Right lobe of liver (tissue), 6 donors: ENCODE data around the gene KCNK3. TPM values are rescaled to one million over a fixed set of nuclear protein-coding genes. Genes with fewer than 3 reads are reported as not detected.

Source experiments
- ATAC-seq, 4 donors: fragments of 200-7000 bp; cut with Tn5 transposase; one replicate each; pipeline ENCODE4 v1.9.1; 2020; ENCODE audit warnings: mild to moderate bottlenecking in 4 of 4, moderate library complexity in 4 of 4
- DNase-seq, 3 donors: peaks; one replicate each; pipeline ENCODE4 v3.0.0-alpha.2; 2020
- H3K27ac ChIP-seq, 3 donors: fragments of 200-600 bp; one replicate each; pipeline ENCODE4 v1.8.0; 2022
- H3K27me3 ChIP-seq, 2 donors: fragments of 200-600 bp; one replicate each; pipeline ENCODE4 v1.8.0; 2022
- H3K36me3 ChIP-seq, 4 donors: fragments of 200-600 bp; sonication (generic) in 1 of 4; one replicate each; pipeline versions ENCODE4 v1.5.1 to v1.8.0; 2017 to 2022; ENCODE audit warnings: control low read depth in 1 of 4
- H3K4me1 ChIP-seq, 4 donors: fragments of 200-600 bp; sonication (generic) in 1 of 4; one replicate each; pipeline versions ENCODE4 v1.5.1 to v1.8.0; 2017 to 2022; ENCODE audit warnings: control low read depth in 1 of 4
- H3K4me3 ChIP-seq, 3 donors: fragments of 200-600 bp; one replicate each; pipeline ENCODE4 v1.8.0; 2022
- H3K9me3 ChIP-seq, 4 donors: fragments of 200-600 bp; sonication (generic) in 1 of 4; one replicate each; pipeline versions ENCODE4 v1.5.1 to v1.8.0; 2017 to 2022; ENCODE audit warnings: control low read depth in 1 of 4
- POLR2A ChIP-seq: fragments of 450-650 bp; IDR thresholded peaks from one replicate; pipeline ENCODE4 v1.6.1; 2017; ENCODE audit warnings: antibody characterized with exemption, mild to moderate bottlenecking
- WGBS: methylation state at CpG from one replicate; pipeline ENCODE4 v1.1.6; 2018; ENCODE audit warnings: low coverage, low lambda C conversion rate; ENCODE audit not compliant: insufficient coverage; ENCODE audit errors: missing lambda C conversion rate; 5-methylcytosine and 5-hydroxymethylcytosine counted together
- intact Hi-C, 2 donors: fragments of 100-400 bp; cut with DNase I; formaldehyde crosslinking; loops; one replicate each; pipeline versions ENCODE4 v1.11.2 to v1.14.1; 2022
- total RNA-seq, 6 experiments: library from RNA; depleted of rRNA in 2 of 6; stranded (reverse); fragments of >200 nt in 2 of 6; fragmentation: NEBNext Ultra II Directional in 3 of 6; extraction: Animal tissue kit (Norgen Biotek cat#: 25700) in 3 of 6; gene quantifications; one replicate each; pipeline versions ENCODE4 v1.1.0 to v1.2.4, GENCODE V29; 2016 to 2023
- TF ChIP-seq, protein P1 (sequence below), 4 donors: fragments of 200-600 bp in 3 of 4; fragments of 450-650 bp in 1 of 4; IDR thresholded peaks; one replicate each; pipeline versions ENCODE4 v1.5.1 to v1.8.0; 2016 to 2022; ENCODE audit warnings: antibody characterized with exemption in 4 of 4, mild to moderate bottlenecking in 2 of 4
- donor health status: DM: no; HTN: yes; CAD: no.
- donor health status: DM: no; HTN: no; CAD: no.
- donor health status: DM: no; HTN: no; CAD: no.
- donor health status: DM: no; HTN: yes; CAD: no.
- donor health status: DM: no; HTN: yes; CAD: no.

The KCNK3 gene
- total RNA-seq, 6 experiments from 2014 or later, result 0.18 to 0.43 (median 0.33) TPM

DNA sequence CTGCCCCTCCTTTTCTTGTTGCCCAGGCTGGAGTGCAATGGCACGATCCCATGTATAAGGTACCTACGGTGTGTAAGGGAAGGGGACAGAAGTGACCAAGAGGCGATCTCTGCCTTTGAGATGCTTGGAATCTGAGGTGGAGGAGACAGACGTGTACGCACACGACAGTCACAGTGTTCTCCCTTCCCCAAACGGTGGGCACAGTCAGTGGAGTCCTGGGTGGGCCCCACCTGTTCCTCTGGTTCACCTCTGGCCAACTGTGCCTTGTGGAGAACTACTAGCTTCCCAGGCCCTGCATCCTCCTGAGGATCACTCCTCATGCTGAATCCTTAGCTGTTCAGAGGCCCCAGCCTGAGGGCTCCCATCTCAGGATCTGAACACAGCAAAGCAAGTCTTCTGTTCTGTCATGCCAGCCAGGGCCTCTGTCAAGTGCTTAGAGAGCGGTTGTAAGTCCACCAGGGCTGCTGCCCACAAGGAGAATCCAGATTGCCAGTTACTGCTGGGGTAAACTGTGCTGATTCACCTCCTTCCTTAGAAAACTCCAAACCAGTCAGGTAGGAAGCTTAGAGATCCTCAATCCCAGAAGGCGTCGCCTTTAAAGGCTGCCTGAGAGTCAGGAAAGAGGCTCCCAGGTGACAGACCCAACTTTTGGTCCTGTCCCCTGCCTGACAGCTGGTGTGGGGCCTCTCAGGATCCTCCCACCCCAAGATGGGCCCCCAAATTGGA, 73.1 kb downstream of the KCNK3 start:
- intact Hi-C loops, result no loop called here
- Histone ChIP-seq H3K4me3 (peak overlapping the region; percentile 75 to 92 (median 88)), H3K27ac (peak overlapping the region in 1 of 3 donors; percentile 76), H3K27me3 (no peaks in the 10 kb centered on the region), H3K9me3 (no peaks in the 10 kb centered on the region), H3K36me3 (no peaks in the 10 kb centered on the region), H3K4me1 (peaks cover 0 to 49% (median 22%) of the 10 kb centered on the region in 4 donors)
- DNase-seq (no peak), ATAC-seq (no peak)
- TF ChIP-seq, protein P1, sequence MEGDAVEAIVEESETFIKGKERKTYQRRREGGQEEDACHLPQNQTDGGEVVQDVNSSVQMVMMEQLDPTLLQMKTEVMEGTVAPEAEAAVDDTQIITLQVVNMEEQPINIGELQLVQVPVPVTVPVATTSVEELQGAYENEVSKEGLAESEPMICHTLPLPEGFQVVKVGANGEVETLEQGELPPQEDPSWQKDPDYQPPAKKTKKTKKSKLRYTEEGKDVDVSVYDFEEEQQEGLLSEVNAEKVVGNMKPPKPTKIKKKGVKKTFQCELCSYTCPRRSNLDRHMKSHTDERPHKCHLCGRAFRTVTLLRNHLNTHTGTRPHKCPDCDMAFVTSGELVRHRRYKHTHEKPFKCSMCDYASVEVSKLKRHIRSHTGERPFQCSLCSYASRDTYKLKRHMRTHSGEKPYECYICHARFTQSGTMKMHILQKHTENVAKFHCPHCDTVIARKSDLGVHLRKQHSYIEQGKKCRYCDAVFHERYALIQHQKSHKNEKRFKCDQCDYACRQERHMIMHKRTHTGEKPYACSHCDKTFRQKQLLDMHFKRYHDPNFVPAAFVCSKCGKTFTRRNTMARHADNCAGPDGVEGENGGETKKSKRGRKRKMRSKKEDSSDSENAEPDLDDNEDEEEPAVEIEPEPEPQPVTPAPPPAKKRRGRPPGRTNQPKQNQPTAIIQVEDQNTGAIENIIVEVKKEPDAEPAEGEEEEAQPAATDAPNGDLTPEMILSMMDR (IDR thresholded peaks at IDR 0.05), result no peak
- TF ChIP-seq POLR2A, result no peak
- 80% methylated on average over 1 of the region's 10 CpGs for WGBS

DNA sequence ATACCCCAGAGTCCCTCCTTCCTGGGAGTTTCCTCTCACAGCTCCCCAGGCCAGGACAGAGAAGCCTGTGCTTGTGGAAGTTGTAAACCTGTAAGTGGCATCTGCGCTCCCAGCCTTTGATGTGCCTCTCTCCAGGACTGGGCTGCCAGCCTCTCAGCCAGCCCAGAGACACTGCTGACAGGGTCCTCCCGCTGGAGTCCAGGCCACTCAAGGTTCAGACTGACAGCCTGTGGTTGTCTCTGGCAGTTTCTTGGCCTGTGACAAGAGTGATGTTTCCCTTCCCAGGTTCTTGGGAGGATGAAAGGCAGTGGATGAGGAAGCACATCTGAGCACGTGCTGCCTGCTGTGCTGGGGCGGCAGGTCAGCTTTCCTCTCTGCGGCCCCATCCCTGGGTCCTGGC, 74.6 kb downstream of the KCNK3 start:
- WGBS, result 40% methylated on average over 1 of the region's 5 CpGs
- intact Hi-C loops, result no loop called here
- DNase-seq (no peak), ATAC-seq (no peak)
- H3K27me3 ChIP-seq, result no peaks in the 10 kb centered on the region
- H3K36me3 ChIP-seq, result no peaks in the 10 kb centered on the region
- H3K4me3 ChIP-seq, result no peak overlapping the region
- H3K9me3 ChIP-seq, result no peaks in the 10 kb centered on the region
- H3K4me1 ChIP-seq, result peaks cover 3 to 64% (median 35%) of the 10 kb centered on the region in 4 donors
- H3K27ac ChIP-seq, result peak overlapping the region in 2 of 3 donors; percentile 45 to 72
- no peak for TF ChIP-seq POLR2A
- TF ChIP-seq, protein P1 (IDR thresholded peaks at IDR 0.05), result no peak

DNA sequence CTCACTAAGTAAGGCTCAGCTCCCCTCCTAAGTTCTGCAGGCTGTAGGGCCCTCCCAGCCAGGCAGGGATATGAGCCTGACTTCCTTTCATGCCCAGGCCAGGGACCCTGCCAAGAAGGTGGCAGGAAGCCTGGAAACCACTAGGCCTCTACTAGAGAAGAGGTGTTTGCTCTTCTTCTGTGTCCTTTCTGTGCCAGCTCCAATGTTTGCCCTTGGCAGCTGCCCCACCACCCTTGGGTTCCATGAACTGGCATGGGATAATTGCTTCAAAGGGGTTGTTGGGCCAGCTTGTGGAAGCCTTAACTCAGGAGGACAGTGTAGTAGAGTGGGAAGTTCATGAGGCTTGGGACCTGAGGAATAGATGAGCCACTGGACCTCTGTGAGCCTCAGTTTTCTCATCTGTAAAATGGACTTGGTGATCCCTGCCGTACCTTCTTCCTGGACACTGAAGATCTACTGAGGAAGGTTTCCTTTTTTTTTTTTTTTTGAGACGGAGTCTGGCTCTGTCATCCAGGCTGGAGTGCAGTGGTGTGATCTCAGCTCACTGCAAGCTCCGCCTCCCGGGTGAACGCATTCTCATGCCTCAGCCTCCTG, 75.5 kb downstream of the KCNK3 start:
- Histone ChIP-seq H3K27me3 (no peaks in the 10 kb centered on the region), H3K9me3 (no peaks in the 10 kb centered on the region), H3K27ac (peak overlapping the region in 2 of 3 donors; percentile 45 to 72), H3K4me3 (no peak overlapping the region), H3K4me1 (peaks cover 3 to 72% (median 43%) of the 10 kb centered on the region in 4 donors), H3K36me3 (no peaks in the 10 kb centered on the region)
- peak; percentile 62 to 91 (median 89) for DNase-seq
- peak; percentile 8 to 55 (median 31) for ATAC-seq
- WGBS, result 84% methylated on average over 3 of the region's 5 CpGs
- no peak for TF ChIP-seq POLR2A
- TF ChIP-seq, protein P1 (IDR thresholded peaks at IDR 0.05), result no peak
- intact Hi-C loops, result no loop called here

DNA sequence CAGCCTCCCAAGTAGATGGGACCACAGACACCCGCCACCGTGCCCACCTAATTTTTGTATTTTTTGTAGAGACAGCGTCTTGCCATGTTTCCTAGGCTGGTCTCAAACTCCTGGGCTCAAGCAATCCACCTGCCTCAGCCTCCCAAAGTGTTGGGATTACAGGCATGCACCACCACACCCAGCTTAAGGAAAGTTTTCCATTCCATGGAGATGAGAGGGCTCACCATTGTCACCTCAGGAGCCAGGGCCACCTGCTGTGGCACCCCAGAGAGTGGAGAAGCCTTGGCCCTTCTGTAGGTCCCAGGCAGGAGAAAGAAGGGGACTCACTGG, 76.2 kb downstream of the KCNK3 start:
- no peaks in the 10 kb centered on the region for H3K27me3 ChIP-seq
- no peaks in the 10 kb centered on the region for H3K9me3 ChIP-seq
- intact Hi-C loops, result no loop called here
- H3K4me1 ChIP-seq, result peaks cover 3 to 78% (median 45%) of the 10 kb centered on the region in 4 donors
- no peak for TF ChIP-seq POLR2A
- TF ChIP-seq, protein P1 (IDR thresholded peaks at IDR 0.05), result no peak
- no peak overlapping the region for H3K4me3 ChIP-seq
- DNase-seq, result no peak
- WGBS, result 100% methylated on average over 3 of the region's 3 CpGs
- H3K27ac ChIP-seq, result peak overlapping the region; percentile 53 to 72 (median 62)
- no peaks in the 10 kb centered on the region for H3K36me3 ChIP-seq
- no peak for ATAC-seq
